ENCODE results near the gene FMN1.
A peak's percentile ranks its signal among the peaks of the same experiment; 100 is the strongest.

The FMN1 gene

GRCh38 chr15:32966512-32966911, 228.0 kb downstream of the FMN1 start:
- no peak for DNase-seq

DNA sequence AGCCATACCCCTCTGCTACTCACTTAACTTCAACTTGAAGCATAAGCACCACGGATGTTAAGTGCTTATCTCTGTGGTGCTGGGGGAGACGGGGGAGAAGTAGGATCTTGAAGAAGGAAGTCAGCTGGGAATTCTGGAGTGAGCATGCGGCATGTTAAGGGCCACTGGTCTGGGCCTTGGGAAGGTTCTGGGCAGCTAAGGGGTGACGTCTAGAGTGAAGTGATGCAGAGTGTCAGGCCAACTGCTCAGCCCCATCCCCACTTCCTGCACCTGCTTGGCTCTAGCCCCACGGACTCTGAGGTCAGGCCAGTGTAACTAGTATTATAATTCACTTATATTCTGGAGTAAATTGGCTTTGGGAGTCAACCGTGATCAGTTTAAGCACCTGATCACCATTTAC, 228.6 kb downstream of the FMN1 start:
- no peak for DNase-seq

DNA sequence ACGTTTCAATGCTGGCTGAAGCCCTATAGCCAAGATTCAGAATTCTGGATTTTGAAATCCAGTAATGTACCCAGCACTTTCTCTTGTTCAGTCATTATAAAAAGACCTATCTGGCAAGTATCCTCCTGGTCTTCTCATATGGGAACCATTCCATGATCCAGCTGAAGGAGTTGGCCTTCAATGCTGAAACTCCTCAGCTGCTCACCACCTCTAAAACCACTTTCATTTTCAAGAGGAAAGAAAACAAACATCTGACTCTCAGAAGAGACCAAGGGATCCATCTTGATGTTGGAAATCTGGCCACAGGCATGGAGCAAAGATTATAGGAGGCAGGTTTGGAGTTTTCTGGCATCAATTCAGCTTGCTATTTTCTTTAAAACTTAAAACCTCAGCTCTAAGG, 235.4 kb downstream of the FMN1 start:
- peak; percentile 56 for DNase-seq

- no peak for DNase-seq
Observed at GRCh38 chr15:32957219-32957618, 237.3 kb downstream of the FMN1 start.

GRCh38 chr15:32956711-32957110, 237.8 kb downstream of the FMN1 start:
- DNase-seq: peak; percentile 56

- DNase-seq: peak; percentile 95
Observed at GRCh38 chr15:32956006-32956405, 238.5 kb downstream of the FMN1 start.

GRCh38 chr15:32953533-32953910, 241.0 kb downstream of the FMN1 start:
- DNase-seq: no peak

- no peak for DNase-seq
Observed at GRCh38 chr15:32952901-32953532, 241.5 kb downstream of the FMN1 start.

DNA sequence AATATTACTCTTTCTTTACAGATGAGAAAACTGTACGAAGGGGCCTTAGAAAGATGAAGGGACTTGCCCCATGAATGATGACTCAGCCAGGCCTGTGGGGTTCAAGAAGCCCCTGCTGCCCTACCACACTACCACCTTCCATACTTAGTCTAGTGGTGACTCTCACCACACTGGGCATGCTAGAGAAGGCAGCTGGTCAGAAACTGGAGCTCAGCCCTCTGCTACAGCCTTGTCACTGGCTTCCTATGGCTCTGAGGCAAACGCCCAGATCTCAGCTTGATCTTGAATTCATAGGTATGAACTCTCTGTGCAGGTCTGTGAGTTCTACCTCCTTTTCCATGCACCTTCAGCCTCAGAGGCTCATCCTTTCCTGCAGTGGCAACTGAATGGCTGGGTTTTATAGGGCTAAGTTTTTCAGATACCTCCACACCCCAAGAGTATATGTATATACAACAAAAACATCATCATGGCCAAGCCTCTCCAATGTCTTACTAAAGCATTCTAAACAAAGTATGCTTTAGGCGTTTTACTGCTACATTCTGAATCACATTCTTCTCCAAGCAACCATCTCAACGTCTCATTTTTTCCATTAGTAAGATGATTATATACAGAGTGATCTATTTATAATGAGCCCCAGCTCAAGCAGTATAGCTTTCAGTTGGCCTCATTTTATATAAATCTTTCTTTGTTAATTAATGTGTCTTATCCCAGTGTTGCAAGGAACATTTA, 242.6 kb downstream of the FMN1 start:
- DNase-seq: peak; percentile 70

GRCh38 chr15:32950051-32950450, 244.5 kb downstream of the FMN1 start:
- peak; percentile 60 for DNase-seq

GRCh38 chr15:32946210-32946609, 248.3 kb downstream of the FMN1 start:
- DNase-seq: no peak

DNA sequence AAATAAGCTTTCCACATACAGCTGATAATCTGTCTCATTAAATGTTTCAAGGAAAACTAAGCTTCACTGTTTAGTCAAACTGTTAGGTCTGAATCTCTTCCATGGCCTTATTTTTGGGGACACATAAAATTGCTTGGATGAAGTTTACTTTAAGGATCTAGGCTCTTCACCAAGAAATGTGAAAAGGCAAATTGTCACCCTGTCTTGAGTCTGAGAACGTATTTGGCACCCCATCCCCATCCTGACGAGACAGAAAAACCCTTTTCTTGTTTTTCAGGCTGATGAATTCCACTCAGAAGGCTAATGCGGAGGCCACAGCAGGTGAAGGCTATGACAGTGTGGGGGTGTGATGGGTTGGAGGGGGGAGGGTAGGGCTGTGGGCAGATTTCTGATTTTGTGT, 250.1 kb downstream of the FMN1 start:
- DNase-seq: no peak

GRCh38 chr15:32943711-32944110, 250.8 kb downstream of the FMN1 start:
- peak; percentile 68 for DNase-seq

DNA sequence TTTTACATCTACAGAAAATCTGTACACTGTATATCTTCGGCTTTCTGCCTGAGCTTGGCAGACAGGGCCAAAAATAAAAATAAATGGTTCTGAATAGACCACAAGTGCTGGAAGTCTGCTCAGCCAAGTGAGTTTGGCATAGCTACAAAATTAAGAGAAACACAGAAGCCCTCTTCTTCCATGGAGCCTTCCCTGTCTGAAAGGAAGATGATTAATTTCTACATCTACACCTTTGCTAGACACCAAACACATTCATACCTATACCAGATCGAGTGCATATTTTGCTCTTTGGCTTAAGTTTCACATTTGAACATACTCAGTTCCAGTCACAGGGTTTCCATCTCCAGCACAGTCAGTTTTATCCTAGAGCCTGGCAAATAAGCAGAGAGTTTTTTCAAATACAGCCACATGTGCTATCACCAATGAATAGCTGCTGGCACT, 252.1 kb downstream of the FMN1 start:
- no peak for DNase-seq

DNA sequence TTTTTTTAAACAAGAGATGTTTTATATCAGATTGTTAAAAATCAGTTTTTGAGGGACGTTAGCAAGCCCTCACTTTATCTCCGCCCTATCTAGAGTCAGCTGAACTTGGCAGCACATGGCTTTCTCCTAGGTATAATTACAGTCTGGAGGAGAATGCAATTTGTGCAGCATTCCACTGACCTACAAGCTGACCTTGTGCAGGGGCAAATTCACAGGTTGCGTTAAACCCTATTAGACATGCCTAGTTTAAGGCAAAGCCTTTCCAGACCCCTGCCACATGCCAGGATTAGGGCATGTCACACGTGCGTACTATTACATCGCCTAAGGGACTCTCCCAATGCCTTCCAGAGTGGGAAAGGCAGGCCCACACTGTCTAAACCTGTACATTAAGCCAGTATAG, 252.7 kb downstream of the FMN1 start:
- DNase-seq: no peak

- DNase-seq: peak; percentile 57
Observed at GRCh38 chr15:32936976-32937375, 257.5 kb downstream of the FMN1 start.

DNA sequence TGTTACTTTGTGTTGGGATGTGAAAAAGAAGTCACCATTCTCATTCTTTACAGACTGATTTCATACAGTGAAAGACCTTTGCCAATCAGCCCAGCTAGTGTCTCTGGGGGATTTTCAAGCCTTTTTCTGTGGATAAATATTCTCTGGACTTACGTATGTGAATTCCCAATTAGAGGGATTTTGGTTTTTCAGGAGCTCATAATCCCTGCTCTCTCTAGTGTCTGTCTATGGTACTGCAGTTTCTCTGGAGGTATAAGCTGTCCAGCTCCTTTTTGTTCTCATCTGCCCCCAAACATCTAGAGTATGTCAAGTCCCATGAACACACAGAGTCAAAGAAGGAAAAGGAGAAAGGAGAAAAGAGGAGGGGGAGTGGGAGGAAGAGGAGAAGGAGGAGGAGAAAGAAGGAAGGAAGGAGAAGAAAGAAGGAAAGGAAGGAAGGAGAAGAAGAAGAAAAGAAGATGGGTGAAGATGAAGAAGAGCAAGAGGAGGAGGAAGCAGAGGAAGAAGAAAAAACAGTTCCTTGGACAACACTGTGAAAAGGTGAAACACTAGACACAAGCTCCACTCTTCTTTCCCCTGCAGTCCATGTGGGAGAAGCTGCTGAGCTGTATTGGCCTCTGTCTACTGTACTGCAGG, 258.1 kb downstream of the FMN1 start:
- DNase-seq: peak; percentile 92

DNA sequence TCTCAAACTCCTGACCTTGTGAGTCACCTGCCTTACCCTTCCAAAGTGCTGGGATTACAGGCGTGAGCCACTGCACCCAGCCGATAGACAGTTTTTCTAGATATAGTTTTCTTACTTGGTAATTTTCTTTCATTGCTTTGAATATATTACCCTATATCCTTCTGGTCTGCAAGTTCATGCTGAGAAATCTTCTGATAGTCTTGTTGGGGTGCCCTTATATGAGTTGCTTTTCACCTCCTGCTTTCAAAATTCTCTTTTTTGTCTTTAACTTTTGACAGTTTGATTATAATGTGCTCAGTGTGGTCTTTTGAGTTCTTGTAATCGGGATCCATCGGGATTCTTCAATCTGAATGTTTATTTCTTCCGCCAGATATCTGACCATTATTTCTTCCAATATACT, 259.4 kb downstream of the FMN1 start:
- no peak for DNase-seq

- DNase-seq: peak; percentile 71
Observed at GRCh38 chr15:32933236-32933635, 261.3 kb downstream of the FMN1 start.

DNA sequence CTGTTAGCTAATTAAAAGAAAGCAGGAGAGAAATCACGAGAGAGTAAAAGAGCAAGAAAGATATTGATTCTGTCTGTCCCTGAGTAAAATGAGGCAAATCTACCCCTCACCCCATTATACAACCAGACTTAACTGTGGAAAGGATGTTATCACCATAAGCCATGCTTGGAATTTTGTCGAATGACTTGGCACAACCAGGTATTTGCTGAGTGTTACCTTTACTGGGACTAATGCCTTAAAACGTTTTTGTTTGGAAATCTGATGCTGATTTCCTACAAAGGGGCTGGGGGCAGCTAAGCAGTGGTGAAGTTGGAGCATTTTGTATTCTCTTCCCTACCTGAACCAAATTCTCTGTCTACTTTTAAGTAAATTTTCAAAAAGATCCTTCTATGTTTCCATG, 265.6 kb downstream of the FMN1 start:
- no peak for DNase-seq

DNA sequence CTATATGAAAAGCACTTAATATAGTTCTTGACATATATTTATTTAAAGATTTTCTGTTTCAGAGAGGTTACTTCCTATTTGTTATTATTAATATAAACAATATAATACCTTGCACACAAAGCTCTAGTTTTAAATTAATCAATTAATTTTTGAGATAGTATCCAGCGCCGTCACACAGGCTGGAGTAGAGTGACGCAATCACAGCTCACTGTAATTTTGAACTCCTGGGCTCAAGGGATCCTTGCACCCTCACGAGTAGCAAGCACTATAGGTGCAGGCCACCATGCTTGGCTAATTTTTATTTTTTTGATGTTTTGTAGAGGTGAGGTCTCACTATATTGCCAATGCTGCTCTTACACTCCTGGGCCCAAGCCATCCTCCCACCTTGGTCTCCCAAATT, 267.4 kb downstream of the FMN1 start:
- no peak for DNase-seq

DNA sequence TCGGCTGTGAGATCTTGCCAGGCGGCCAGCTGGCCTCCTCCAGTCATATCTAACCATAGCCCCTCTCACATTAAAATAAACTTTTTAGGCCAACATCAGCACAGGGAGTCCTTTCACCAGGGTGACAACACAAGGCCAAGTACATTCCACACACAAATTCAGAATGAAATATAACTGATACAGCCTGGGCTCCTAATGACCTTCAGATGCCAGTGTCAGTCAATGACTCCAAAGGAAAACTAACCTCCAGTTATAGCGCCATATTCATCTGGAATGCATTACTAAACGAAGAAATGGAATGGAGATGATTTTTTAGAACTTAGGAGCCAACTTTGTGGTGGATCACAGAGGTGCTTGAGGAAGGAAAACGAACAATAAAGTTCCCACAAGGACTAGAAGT, 271.3 kb downstream of the FMN1 start:
- no peak for DNase-seq

GRCh38 chr15:32922541-32922940, 272.0 kb downstream of the FMN1 start:
- no peak for DNase-seq

Data from fibroblast of skin of scalp (primary cell).